NCI-H1417 treated with DMSO at 0.1 percent for 48 hours (cell line): Measurements from ENCODE around the gene CBLL2.
"Not testable (repeated sequence)": the region's sequence is repeated elsewhere in the genome, so short reads cannot be mapped to it uniquely, and the experiment has no call there.

Experiments used
- DNase-seq: peaks from one replicate; lab custom pipeline; 2025; lab: John Stamatoyannopoulos, UW

CBLL2 gene

GRCh38 chrX:22272613-22273012 lies at the start of gene CBLL2:
Gene CBLL2, plus strand, starts transcription at chrX:22272913. Its CDS starts 79 bp downstream, at chrX:22272992.
- DNase-seq: no peak

- no peak for DNase-seq
Measured at GRCh38 chrX:22234380-22234779, 38.3 kb upstream of the CBLL2 start.

- no peak for DNase-seq
Measured at GRCh38 chrX:22237479-22237878, 35.2 kb upstream of the CBLL2 start.

GRCh38 chrX:22246620-22247019 lies 26.1 kb upstream of the CBLL2 start:
- DNase-seq: no peak

- no peak for DNase-seq
Measured at GRCh38 chrX:22247169-22247568, 25.5 kb upstream of the CBLL2 start.

- no peak for DNase-seq
Measured at GRCh38 chrX:22248401-22248800, 24.3 kb upstream of the CBLL2 start.

- no peak for DNase-seq
Measured at GRCh38 chrX:22249371-22249770, 23.3 kb upstream of the CBLL2 start.

GRCh38 chrX:22268706-22269105 lies 4.0 kb upstream of the CBLL2 start:
- no peak for DNase-seq

- no peak for DNase-seq
Measured at GRCh38 chrX:22273714-22274317, 1.1 kb downstream of the CBLL2 start.

GRCh38 chrX:22276781-22277180 lies 4.1 kb downstream of the CBLL2 start:
- no peak for DNase-seq

GRCh38 chrX:22278375-22278774 lies 5.7 kb downstream of the CBLL2 start:
- no peak for DNase-seq

GRCh38 chrX:22289209-22289608 lies 16.5 kb downstream of the CBLL2 start:
- not testable (repeated sequence) for DNase-seq

- DNase-seq: no peak
Measured at GRCh38 chrX:22296871-22297270, 24.2 kb downstream of the CBLL2 start.

- DNase-seq: peak; percentile 91
Measured at GRCh38 chrX:22300130-22300529, 27.4 kb downstream of the CBLL2 start.

GRCh38 chrX:22310779-22311178 lies 38.1 kb downstream of the CBLL2 start:
- no peak for DNase-seq

- no peak for DNase-seq
Measured at GRCh38 chrX:22313766-22314165, 41.1 kb downstream of the CBLL2 start.

GRCh38 chrX:22314211-22314610 lies 41.5 kb downstream of the CBLL2 start:
- DNase-seq: no peak

GRCh38 chrX:22314692-22315091 lies 42.0 kb downstream of the CBLL2 start:
- DNase-seq: no peak

GRCh38 chrX:22315151-22315550 lies 42.4 kb downstream of the CBLL2 start:
- no peak for DNase-seq

- no peak for DNase-seq
Measured at GRCh38 chrX:22320236-22320873, 47.6 kb downstream of the CBLL2 start.

GRCh38 chrX:22323541-22323940 lies 50.8 kb downstream of the CBLL2 start:
- DNase-seq: no peak
